Mucosa of descending colon (tissue), 3 donors: ENCODE measurements around the gene MYH13. TPM values are rescaled to one million over a fixed set of nuclear protein-coding genes. Genes with fewer than 3 reads are reported as not detected.

Source experiments
- ATAC-seq: fragments of 200-7000 bp; cut with Tn5 transposase; one replicate; pipeline ENCODE4 v1.9.1; 2020; ENCODE audit warnings: mild to moderate bottlenecking, moderate library complexity
- DNase-seq, 3 donors: peaks; one replicate each; pipeline ENCODE4 v3.0.0-alpha.2; 2020
- H3K36me3 ChIP-seq: fragments of 200-600 bp; one replicate; pipeline ENCODE4 v1.8.0; 2021; ENCODE audit warnings: low read depth, mild to moderate bottlenecking
- H3K4me1 ChIP-seq: fragments of 200-600 bp; one replicate; pipeline ENCODE4 v1.8.0; 2021; ENCODE audit warnings: low read depth, mild to moderate bottlenecking
- H3K4me3 ChIP-seq: fragments of 200-600 bp; one replicate; pipeline ENCODE4 v1.8.0; 2021; ENCODE audit warnings: mild to moderate bottlenecking
- H3K9me3 ChIP-seq: fragments of 200-600 bp; one replicate; pipeline ENCODE4 v1.8.0; 2021; ENCODE audit warnings: mild to moderate bottlenecking
- intact Hi-C, 2 donors: fragments of 100-400 bp; cut with DNase I in 1 of 2; cut with micrococcal nuclease in 1 of 2; formaldehyde crosslinking; loops; one replicate each; pipeline versions ENCODE4 v1.11.0 to v1.11.1; 2022; cut with DNase I, micrococcal nuclease
- total RNA-seq, 3 donors: library from RNA; stranded (reverse); fragmentation: NEBNext Ultra II Directional in 2 of 3; extraction: Animal tissue kit (Norgen Biotek cat#: 25700) in 2 of 3; gene quantifications; one replicate each; pipeline versions ENCODE4 v1.2.1 to v1.2.4, GENCODE V29; 2021 to 2023
- TF ChIP-seq, protein P1 (sequence below): fragments of 200-600 bp; IDR thresholded peaks from one replicate; pipeline ENCODE4 v1.8.0; 2022; ENCODE audit warnings: antibody characterized with exemption, mild to moderate bottlenecking
- donor health status: DM: no; HTN: no; CAD: no; lungs with moderate emphysema.
- donor health status: DM: no; HTN: no; CAD: no.
- donor health status: DM: no; HTN: yes; CAD: no.

Gene MYH13
- total RNA-seq, 3 donors from 2014 or later: 0.05 TPM; not detected in 2

DNA sequence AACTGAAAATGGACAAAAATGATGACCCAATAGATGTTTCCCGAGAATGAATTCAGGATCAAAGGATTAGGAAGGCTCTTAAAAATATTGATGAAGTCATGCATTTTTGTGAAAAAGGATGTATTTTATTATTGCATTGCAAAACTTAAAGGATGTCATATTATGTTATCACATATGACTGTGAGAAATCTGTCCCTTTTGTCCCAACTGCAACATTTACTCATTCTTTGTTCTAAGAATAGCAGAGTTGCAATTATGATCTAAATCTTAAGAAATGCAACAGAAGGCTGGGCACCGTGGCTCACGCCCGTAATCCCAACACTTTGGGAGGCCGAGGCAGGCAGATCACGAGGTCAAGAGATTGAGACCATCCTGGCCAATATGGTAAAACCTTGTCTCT, 13.1 kb upstream of the MYH13 start:
- no peak overlapping the region for H3K4me3 ChIP-seq
- ATAC-seq: no peak
- TF ChIP-seq, protein P1, sequence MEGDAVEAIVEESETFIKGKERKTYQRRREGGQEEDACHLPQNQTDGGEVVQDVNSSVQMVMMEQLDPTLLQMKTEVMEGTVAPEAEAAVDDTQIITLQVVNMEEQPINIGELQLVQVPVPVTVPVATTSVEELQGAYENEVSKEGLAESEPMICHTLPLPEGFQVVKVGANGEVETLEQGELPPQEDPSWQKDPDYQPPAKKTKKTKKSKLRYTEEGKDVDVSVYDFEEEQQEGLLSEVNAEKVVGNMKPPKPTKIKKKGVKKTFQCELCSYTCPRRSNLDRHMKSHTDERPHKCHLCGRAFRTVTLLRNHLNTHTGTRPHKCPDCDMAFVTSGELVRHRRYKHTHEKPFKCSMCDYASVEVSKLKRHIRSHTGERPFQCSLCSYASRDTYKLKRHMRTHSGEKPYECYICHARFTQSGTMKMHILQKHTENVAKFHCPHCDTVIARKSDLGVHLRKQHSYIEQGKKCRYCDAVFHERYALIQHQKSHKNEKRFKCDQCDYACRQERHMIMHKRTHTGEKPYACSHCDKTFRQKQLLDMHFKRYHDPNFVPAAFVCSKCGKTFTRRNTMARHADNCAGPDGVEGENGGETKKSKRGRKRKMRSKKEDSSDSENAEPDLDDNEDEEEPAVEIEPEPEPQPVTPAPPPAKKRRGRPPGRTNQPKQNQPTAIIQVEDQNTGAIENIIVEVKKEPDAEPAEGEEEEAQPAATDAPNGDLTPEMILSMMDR: no peak
- no peaks in the 10 kb centered on the region for H3K4me1 ChIP-seq
- no peaks in the 10 kb centered on the region for H3K36me3 ChIP-seq
- intact Hi-C loops: no loop called here
- no peaks in the 10 kb centered on the region for H3K9me3 ChIP-seq
- no peak for DNase-seq

DNA sequence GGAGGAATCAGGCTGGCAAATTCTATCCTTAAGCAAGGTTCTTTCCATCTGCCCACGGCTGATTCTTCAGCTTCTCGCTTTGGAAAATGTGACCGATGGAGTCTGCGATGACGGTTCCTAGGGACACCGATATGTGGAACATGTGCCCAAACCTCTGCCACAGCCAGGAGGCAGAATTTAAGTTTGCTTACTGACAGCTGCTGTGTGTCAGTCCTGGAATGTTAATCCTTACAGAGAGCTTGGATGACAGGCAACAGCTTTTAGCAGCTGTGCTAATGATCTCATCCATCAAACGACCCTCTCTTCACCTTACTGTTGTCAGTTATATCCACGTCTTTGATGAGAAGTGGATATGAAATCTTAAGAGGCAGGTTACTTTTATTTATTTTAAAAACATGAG, 11.4 kb upstream of the MYH13 start:
- DNase-seq: peak in 1 of 3 donors; percentile 5
- Histone ChIP-seq H3K9me3 (no peaks in the 10 kb centered on the region), H3K36me3 (no peaks in the 10 kb centered on the region), H3K4me3 (no peak overlapping the region), H3K4me1 (no peaks in the 10 kb centered on the region)
- no peak for ATAC-seq
- TF ChIP-seq, protein P1: no peak
- intact Hi-C loops: no loop called here

DNA sequence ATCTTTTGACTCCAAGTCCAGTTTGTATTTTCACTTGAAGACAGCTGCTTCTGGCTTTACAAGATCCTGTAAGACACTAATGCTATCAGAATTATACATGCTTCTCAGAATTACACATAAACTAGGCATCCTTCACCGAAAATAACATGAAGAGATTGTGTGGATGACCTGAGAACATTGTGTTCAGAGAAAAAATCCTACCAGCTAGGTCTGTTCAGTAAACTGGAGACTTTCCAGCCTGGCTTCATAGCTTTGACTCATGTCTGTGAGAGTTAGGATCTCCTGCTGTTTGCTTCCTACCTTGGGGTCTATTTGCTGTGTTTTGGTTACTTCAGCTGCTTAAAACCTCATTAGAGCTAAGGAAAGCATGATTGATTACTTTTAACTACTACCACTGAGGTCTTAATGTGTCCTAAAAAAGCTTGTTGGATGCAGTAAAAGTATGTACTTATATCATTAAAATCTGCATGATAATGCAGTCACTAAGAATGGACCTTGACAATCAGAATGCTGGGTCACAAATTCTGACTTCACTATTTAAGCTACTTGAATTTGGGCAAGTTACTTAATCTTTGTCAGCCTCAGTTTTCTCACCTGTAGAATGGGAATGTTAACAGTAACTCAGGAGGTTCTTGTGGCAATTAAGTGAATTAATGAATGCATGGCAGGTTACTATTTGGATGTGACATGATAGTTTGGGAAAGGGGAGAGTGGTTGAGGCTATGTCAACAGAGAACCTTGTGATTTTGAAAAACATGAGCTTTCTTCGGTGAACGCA, 8.0 kb upstream of the MYH13 start:
- TF ChIP-seq, protein P1: no peak
- ATAC-seq (no peak), DNase-seq (no peak)
- Histone ChIP-seq H3K9me3 (no peaks in the 10 kb centered on the region), H3K4me1 (no peaks in the 10 kb centered on the region), H3K4me3 (no peak overlapping the region), H3K36me3 (no peaks in the 10 kb centered on the region)
- intact Hi-C loops: no loop called here

DNA sequence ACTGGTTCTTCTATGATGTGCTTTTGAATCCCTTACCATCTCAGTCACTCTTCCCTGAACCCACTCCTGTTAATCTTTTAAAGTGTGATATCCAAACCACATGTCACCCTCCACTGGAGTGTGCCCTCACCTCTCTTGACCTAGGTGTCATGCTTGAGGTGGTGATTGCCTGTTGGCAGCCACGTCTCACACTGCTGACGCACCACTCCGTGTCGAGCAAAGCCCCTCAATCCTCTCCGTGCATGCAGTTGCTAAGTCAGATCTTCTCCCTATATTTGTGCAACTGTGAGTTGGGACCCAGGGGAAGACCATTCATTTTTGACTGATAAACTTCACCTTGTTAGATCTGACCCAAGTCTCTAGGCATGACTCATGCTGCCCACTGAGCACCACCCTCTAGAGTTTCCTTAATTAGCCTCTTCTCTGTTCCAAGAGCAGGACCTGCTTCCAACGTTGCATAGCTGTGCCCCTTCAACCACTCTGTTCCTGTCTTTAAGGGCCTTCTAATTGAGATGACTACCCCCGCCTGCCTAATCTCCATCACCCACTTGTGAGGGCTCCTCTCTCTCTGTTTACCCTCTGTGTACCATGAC, 2.7 kb downstream of the MYH13 start:
- Histone ChIP-seq H3K4me3 (no peak overlapping the region), H3K36me3 (no peaks in the 10 kb centered on the region), H3K9me3 (no peaks in the 10 kb centered on the region), H3K4me1 (no peaks in the 10 kb centered on the region)
- ATAC-seq (no peak), DNase-seq (no peak)
- intact Hi-C loops: no loop called here
- TF ChIP-seq, protein P1: no peak

DNA sequence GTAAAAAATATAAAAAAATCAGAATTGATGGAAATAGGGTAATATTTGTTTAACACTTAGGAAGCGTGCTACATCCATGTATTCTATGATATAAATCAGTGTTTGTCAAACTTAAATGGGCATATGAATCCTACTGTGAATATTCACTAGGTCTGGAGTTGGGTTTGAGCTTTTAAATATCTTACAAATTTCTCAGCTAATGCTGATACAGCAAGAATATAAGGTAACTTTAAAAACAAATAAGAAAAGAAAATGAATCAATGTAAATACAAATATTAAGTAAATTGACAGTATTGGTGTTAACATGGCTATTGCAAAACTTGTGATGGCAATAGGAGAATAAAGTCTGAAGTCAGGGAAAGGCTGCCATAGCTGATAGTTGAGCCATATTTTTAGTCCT, 3.6 kb downstream of the MYH13 start:
- intact Hi-C loops: no loop called here
- TF ChIP-seq, protein P1: no peak
- ATAC-seq: no peak
- Histone ChIP-seq H3K9me3 (no peaks in the 10 kb centered on the region), H3K4me1 (no peaks in the 10 kb centered on the region), H3K4me3 (no peak overlapping the region), H3K36me3 (no peaks in the 10 kb centered on the region)
- no peak for DNase-seq
